Measurements from ENCODE around the gene RFX1. TPM values are rescaled to one million over a fixed set of nuclear protein-coding genes. Genes with fewer than 3 reads are reported as not detected.

Gene RFX1
- total and polyA plus RNA-seq, 9 of the 15 experiments (the other 6 are each of a cell fraction or from before 2014, with no cell fraction given), result 0.14 to 19.3 (median 1.2) TPM

- CTCF ChIA-PET (ENCODE audit: low intra/inter-chr PET ratio), result no interaction called here
- DNase-seq (ENCODE audit: extremely low read depth in 1 of 4, low spot score in 3 of 4), result no peak
These were observed 73.9 kb downstream of the RFX1 start for GRCh38 chr19:13932149-13932637.

GRCh38 chr19:13931391-13932148 is 74.5 kb downstream of the RFX1 start:
- DNase-seq (ENCODE audit: extremely low read depth in 1 of 4, low spot score in 3 of 4) (peak in 2 of 4 experiments; percentile 5 to 7), FAIRE-seq (no peak), ATAC-seq (peak; percentile 17; the same call in 2 of the 3 replicates)
- H3K4me1 ChIP-seq (replicated peaks in 1 of 2; ENCODE audit: control insufficient read depth in 2 of 2, insufficient read depth in 2 of 2, low read length in 2 of 2), result peaks cover 0 to 45% of the 10 kb centered on the region in 2 experiments; a peak in 3 of 5 replicates
- ChIA-PET CTCF (ENCODE audit: low intra/inter-chr PET ratio) (no interaction called here), POLR2A (interaction anchor here (0.5 to 3.2 kb wide), 3 partner anchors 9 to 21 kb away, joined by 3 to 21 read pairs (median 4); partner anchors contain the start of gene DCAF15)
- WGBS (ENCODE audit: insufficient coverage, low coverage, missing lambda C conversion rate), result 71% methylated on average over 13 of the region's 30 CpGs
- H3K27me3 ChIP-seq (ENCODE audit: control insufficient read depth in 2 of 2, insufficient read depth in 2 of 2, low read length in 2 of 2), result no peaks in the 10 kb centered on the region; a peak in 1 of 5 replicates
- peaks cover 30% of the 10 kb centered on the region; the same call in 2 of the 3 replicates for H3K36me3 ChIP-seq (ENCODE audit: control insufficient read depth, insufficient read depth, low read length)
- intact Hi-C loops (cut with micrococcal nuclease), result no loop called here
- H3K4me2 ChIP-seq (ENCODE audit: insufficient read depth, low read length), result no peak overlapping the region
- H4K20me1 ChIP-seq (replicated peaks; ENCODE audit: control insufficient read depth, insufficient read depth, low read length), result no peaks in the 10 kb centered on the region
- no peaks in the 10 kb centered on the region for H3K79me2 ChIP-seq (ENCODE audit: control insufficient read depth, insufficient read depth, low read length)
- 0 out of 4 replicates have a peak overlapping the region, but pooled peaks of 1 of the 2 experiments have one; percentile 55 for H3K9ac ChIP-seq (ENCODE audit: insufficient read depth in 1 of 2, low read depth in 2 of 2, low read length in 2 of 2)
- no TSS peak for BruUV-seq (replicated peaks)
- peaks cover 4% of the 10 kb centered on the region for H3K9me1 ChIP-seq (ENCODE audit: control insufficient read depth, insufficient read depth, low read length)
- no peak overlapping the region for H2AFZ ChIP-seq (ENCODE audit: low read depth, low read length)
- in situ Hi-C loops (cut with MboI), result no loop called here
- no peak overlapping the region for H3K27ac ChIP-seq (ENCODE audit: extremely low read depth, low read depth, low read length)
- H3K9me3 ChIP-seq (replicated peaks; ENCODE audit: control insufficient read depth, insufficient read depth, low read depth, low read length), result no peaks in the 10 kb centered on the region
- no peak for TF ChIP-seq ZC3H8 (IDR thresholded peaks at IDR 0.05)
- TF ChIP-seq, protein P1, sequence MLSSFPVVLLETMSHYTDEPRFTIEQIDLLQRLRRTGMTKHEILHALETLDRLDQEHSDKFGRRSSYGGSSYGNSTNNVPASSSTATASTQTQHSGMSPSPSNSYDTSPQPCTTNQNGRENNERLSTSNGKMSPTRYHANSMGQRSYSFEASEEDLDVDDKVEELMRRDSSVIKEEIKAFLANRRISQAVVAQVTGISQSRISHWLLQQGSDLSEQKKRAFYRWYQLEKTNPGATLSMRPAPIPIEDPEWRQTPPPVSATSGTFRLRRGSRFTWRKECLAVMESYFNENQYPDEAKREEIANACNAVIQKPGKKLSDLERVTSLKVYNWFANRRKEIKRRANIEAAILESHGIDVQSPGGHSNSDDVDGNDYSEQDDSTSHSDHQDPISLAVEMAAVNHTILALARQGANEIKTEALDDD (IDR thresholded peaks at IDR 0.05), result no peak
- TF ChIP-seq POLR2G (IDR thresholded peaks at IDR 0.05; ENCODE audit: low read depth, low read length), result peak; percentile 55; the same call in 1 of the 2 replicates
- TF ChIP-seq RAD21 (CRISPR knock-in tag; conservative IDR thresholded peaks at IDR 0.05 in 1 of 2, IDR thresholded peaks at IDR 0.05 in 1 of 2), result no peak
- no peak overlapping the region for H3K4me3 ChIP-seq

More at GRCh38 chr19:13932149-13932637, 73.9 kb downstream of the RFX1 start:
- BruUV-seq (replicated peaks), result no TSS peak
- intact Hi-C loops (cut with micrococcal nuclease), result no loop called here
- no peak overlapping the region for H3K9ac ChIP-seq (ENCODE audit: insufficient read depth in 1 of 2, low read depth in 2 of 2, low read length in 2 of 2)
- no peak overlapping the region for H3K4me2 ChIP-seq (ENCODE audit: insufficient read depth, low read length)
- peaks cover 0 to 46% of the 10 kb centered on the region in 2 experiments; a peak in 3 of 5 replicates for H3K4me1 ChIP-seq (replicated peaks in 1 of 2; ENCODE audit: control insufficient read depth in 2 of 2, insufficient read depth in 2 of 2, low read length in 2 of 2)
- no peak overlapping the region for H3K4me3 ChIP-seq
- no peaks in the 10 kb centered on the region for H3K9me3 ChIP-seq (replicated peaks; ENCODE audit: control insufficient read depth, insufficient read depth, low read depth, low read length)
- no peaks in the 10 kb centered on the region; a peak in 1 of 5 replicates for H3K27me3 ChIP-seq (ENCODE audit: control insufficient read depth in 2 of 2, insufficient read depth in 2 of 2, low read length in 2 of 2)
- ATAC-seq, result no peak
- FAIRE-seq, result no peak
- peak; percentile 72 for TF ChIP-seq ZNF121 (CRISPR knock-in tag; conservative IDR thresholded peaks at IDR 0.05)
- no peak for TF ChIP-seq RBM25 (IDR thresholded peaks at IDR 0.05; ENCODE audit: low read depth, low read length, severe bottlenecking)
- H2AFZ ChIP-seq (ENCODE audit: low read depth, low read length), result no peak overlapping the region
- no peak overlapping the region for H3K27ac ChIP-seq (ENCODE audit: extremely low read depth, low read depth, low read length)
- 59% methylated on average over 6 of the region's 6 CpGs for WGBS (ENCODE audit: insufficient coverage, low coverage, missing lambda C conversion rate)
- H3K36me3 ChIP-seq (ENCODE audit: control insufficient read depth, insufficient read depth, low read length), result peaks cover 24% of the 10 kb centered on the region; the same call in 2 of the 3 replicates
- H3K9me1 ChIP-seq (ENCODE audit: control insufficient read depth, insufficient read depth, low read length), result no peaks in the 10 kb centered on the region
- no peaks in the 10 kb centered on the region for H4K20me1 ChIP-seq (replicated peaks; ENCODE audit: control insufficient read depth, insufficient read depth, low read length)
- in situ Hi-C loops (cut with MboI), result no loop called here
- no peaks in the 10 kb centered on the region for H3K79me2 ChIP-seq (ENCODE audit: control insufficient read depth, insufficient read depth, low read length)
- POLR2A ChIA-PET, result interaction anchor here (0.5 to 3.2 kb wide), 5 partner anchors 9 to 33 kb away, joined by 3 to 21 read pairs (median 4); partner anchors contain the start of gene DCAF15
